K562 (cell line): ENCODE measurements around the gene SDC3. TPM values are rescaled to one million over a fixed set of nuclear protein-coding genes. Genes with fewer than 3 reads are reported as not detected.

Experiments used
- CBFA2T2 ChIP-seq: fragments of 450-650 bp; conservative IDR thresholded peaks from 2 replicates; pipeline ENCODE4 v1.6.1; 2017; ENCODE audit warnings: mild to moderate bottlenecking
- CREB5 ChIP-seq: fragments of 250-450 bp; sonication (Bioruptor Pico); IDR thresholded peaks from 2 replicates; pipeline ENCODE4 v1.5.0; 2020; ENCODE audit warnings: mild to moderate bottlenecking
- E2F1 ChIP-seq: sonication (generic); formaldehyde crosslinking; IDR thresholded peaks from 2 replicates; pipeline ENCODE4 v1.8.1; 2023; ENCODE audit warnings: mild to moderate bottlenecking, missing genetic modification reagents, moderate library complexity
- ETS2 ChIP-seq: IDR thresholded peaks from 2 replicates; pipeline ENCODE4 v1.6.1; 2016; ENCODE audit warnings: borderline replicate concordance, missing genetic modification characterization, mild to moderate bottlenecking, moderate library complexity, missing compliant biosample characterization; ENCODE audit not compliant: poor library complexity, severe bottlenecking
- KDM4B ChIP-seq, 2 experiments: fragments of 450-650 bp in 1 of 2; sonication (generic) in 1 of 2; IDR thresholded peaks; 2 replicates each; pipeline ENCODE4 v1.6.1; 2016 to 2017; ENCODE audit warnings: borderline replicate concordance in 2 of 2, antibody characterized with exemption in 1 of 2, low read depth in 1 of 2, mild to moderate bottlenecking in 1 of 2
- KLF16 ChIP-seq: IDR thresholded peaks from 2 replicates; pipeline ENCODE4 v1.6.1; 2016; ENCODE audit warnings: antibody characterized with exemption
- MCM7 ChIP-seq, 2 experiments: fragments of 450-650 bp; IDR thresholded peaks; 2 replicates each; pipeline ENCODE4 v1.6.1; 2016 to 2018
- MIER1 ChIP-seq: fragments of 450-650 bp; IDR thresholded peaks from 2 replicates; pipeline ENCODE4 v1.6.1; 2016; ENCODE audit warnings: antibody characterized with exemption, mild to moderate bottlenecking, low read depth
- MLX ChIP-seq, 2 experiments: fragments of 450-650 bp in 1 of 2; sonication (generic) in 1 of 2; formaldehyde crosslinking; conservative IDR thresholded peaks; 2 replicates each; pipeline versions ENCODE4 v1.4.0 to v1.8.1; 2020 to 2022; ENCODE audit warnings: mild to moderate bottlenecking in 1 of 2, missing genetic modification reagents in 1 of 2
- MYNN ChIP-seq, 2 experiments: sonication (generic); formaldehyde crosslinking in 1 of 2; IDR thresholded peaks; 2 replicates each; pipeline versions ENCODE4 v1.5.0 to v1.6.1; 2016 to 2020; ENCODE audit warnings: antibody characterized with exemption in 1 of 2, missing genetic modification reagents in 1 of 2
- RBM22 ChIP-seq: fragments of 200-400 bp; formaldehyde crosslinking; IDR thresholded peaks from 2 replicates; pipeline ENCODE4 v1.6.1; 2018; ENCODE audit warnings: low read length, low read depth; ENCODE audit not compliant: poor library complexity, severe bottlenecking
- U2AF2 ChIP-seq: fragments of 200-400 bp; formaldehyde crosslinking; optimal IDR thresholded peaks from 2 replicates; pipeline ENCODE3; 2017; ENCODE audit warnings: low read depth, mild to moderate bottlenecking, low read length
- USF1 ChIP-seq: sonication (generic); formaldehyde crosslinking; IDR thresholded peaks from 2 replicates; pipeline ENCODE4 v1.9.0; 2022; ENCODE audit warnings: mild to moderate bottlenecking, missing genetic modification reagents
- ZNF143 ChIP-seq: sonication (generic); formaldehyde crosslinking; IDR thresholded peaks from 2 replicates; pipeline ENCODE4 v1.9.0; 2022; ENCODE audit warnings: mild to moderate bottlenecking, missing genetic modification reagents
- ZNF57 ChIP-seq: fragments of 450-650 bp; formaldehyde crosslinking; IDR thresholded peaks from 2 replicates; pipeline ENCODE4 v1.4.0; 2020; ENCODE audit warnings: mild to moderate bottlenecking, moderate library complexity
- ZNF639 ChIP-seq, 2 experiments: fragments of 200-800 bp in 1 of 2; sonication (Bioruptor generic) in 1 of 2; sonication (generic) in 1 of 2; formaldehyde crosslinking in 1 of 2; IDR thresholded peaks in 1 of 2; conservative IDR thresholded peaks in 1 of 2; 2 replicates each; pipeline versions ENCODE4 v1.5.0 to v1.6.1; 2016 to 2020; ENCODE audit warnings: missing compliant biosample characterization in 1 of 2, missing genetic modification characterization in 1 of 2, missing genetic modification reagents in 1 of 2
- ZNF644 ChIP-seq: fragments of 200-800 bp; sonication (Bioruptor generic); IDR thresholded peaks from 2 replicates; pipeline ENCODE4 v1.6.1; 2016; ENCODE audit warnings: low read depth, missing genetic modification characterization, missing compliant biosample characterization
- polyA plus RNA-seq, 8 experiments: library from polyadenylated mRNA; depleted of rRNA in 4 of 8; stranded (reverse) in 5 of 8; unstranded in 3 of 8; fragments of >200 nt; fragmentation: Nextera tagmentation in 2 of 8; fragmentation: Illumina TruSeq in 1 of 8; extraction: Ambion mirVana in 2 of 8; extraction: Trizol in 1 of 8; gene quantifications; 2 replicates each; pipeline versions ENCODE4 v1.2.1 to v1.2.3, GENCODE V29; 2011 to 2014; ENCODE audit warnings: inconsistent platforms in 1 of 8, missing spikeins in 1 of 8
- total RNA-seq, 7 experiments: library from RNA; depleted of rRNA in 6 of 7; stranded (reverse); fragments of >200 nt in 6 of 7; fragmentation: Illumina TruSeq in 2 of 7; extraction: Trizol in 2 of 7; gene quantifications; 2 replicates each; pipeline versions ENCODE4 v1.2.1 to v1.2.3, GENCODE V29; 2011 to 2021; ENCODE audit warnings: low replicate concordance in 1 of 7
- TF ChIP-seq, protein P1 (sequence below): fragments of 450-650 bp; formaldehyde crosslinking; IDR thresholded peaks from 2 replicates; pipeline ENCODE4 v1.4.0; 2022; ENCODE audit warnings: mild to moderate bottlenecking, moderate library complexity
- TF ChIP-seq, protein P2 (sequence below): IDR thresholded peaks from 2 replicates; pipeline ENCODE4 v1.6.1; 2011; ENCODE audit not compliant: insufficient read length; ENCODE audit errors: extremely low read depth

Gene SDC3
- total and polyA plus RNA-seq, 9 of the 15 experiments (the other 6 are each of a cell fraction or from before 2014, with no cell fraction given), result 0.38 to 44.1 (median 12.1) TPM

DNA sequence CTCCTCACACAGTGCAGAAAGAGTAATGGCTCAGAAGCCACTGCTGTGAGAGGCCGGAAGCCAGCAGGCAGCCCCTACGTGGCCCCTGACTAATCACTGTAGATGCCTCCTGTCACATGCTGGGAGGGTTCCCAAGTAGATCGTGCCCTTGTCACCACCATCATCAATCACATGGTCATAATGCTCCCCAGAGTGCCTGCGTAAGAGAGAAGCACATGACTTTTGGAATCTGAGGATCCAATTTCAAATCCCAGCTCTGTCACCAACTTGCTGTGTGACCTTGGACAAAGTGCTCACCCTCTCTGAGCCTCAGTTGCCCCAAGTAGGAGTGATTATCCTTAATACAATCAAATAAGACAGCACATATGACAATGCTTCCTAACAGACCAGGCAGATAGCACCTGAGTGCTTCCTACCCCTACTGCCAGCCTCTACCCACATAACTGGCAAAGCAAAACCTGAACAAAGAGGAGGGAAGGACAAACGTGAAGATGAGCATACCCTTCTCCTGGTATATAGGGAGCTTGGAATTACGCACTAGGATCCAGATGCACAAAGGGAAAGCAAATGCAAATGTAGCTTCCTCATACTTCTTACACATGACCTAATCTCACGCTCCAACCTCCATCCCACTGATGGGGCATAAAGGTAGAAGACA is 65.7 kb downstream of the SDC3 start (continued):
- TF ChIP-seq E2F1 (CRISPR knock-in tag) (no peak), CBFA2T2 (0 out of 2 replicates have a peak, but pooled peaks have one; percentile 19), ZNF639 (CRISPR knock-in tag; conservative IDR thresholded peaks at IDR 0.05 in 1 of 2, IDR thresholded peaks at IDR 0.05 in 1 of 2) (no peak), MYNN (IDR thresholded peaks at IDR 0.05) (no peak), MYNN (CRISPR knock-in tag; IDR thresholded peaks at IDR 0.05) (no peak), U2AF2 (no peak), RBM22 (no peak), MIER1 (no peak), MLX (CRISPR knock-in tag; conservative IDR thresholded peaks at IDR 0.05) (no peak), ZNF57 (no peak), ZNF644 (peak; percentile 77; the same call in 1 of the 2 replicates), MCM7 (IDR thresholded peaks at IDR 0.05) (no peak), KDM4B (IDR thresholded peaks at IDR 0.05; ENCODE audit: borderline replicate concordance in 2 of 2, low read depth in 1 of 2) (no peak), KLF16 (no peak), ETS2 (no peak), ZNF143 (no peak), USF1 (CRISPR knock-in tag) (peak; percentile 68; the same call in 1 of the 2 replicates), CREB5 (CRISPR knock-in tag) (no peak)
- TF ChIP-seq, protein P1, sequence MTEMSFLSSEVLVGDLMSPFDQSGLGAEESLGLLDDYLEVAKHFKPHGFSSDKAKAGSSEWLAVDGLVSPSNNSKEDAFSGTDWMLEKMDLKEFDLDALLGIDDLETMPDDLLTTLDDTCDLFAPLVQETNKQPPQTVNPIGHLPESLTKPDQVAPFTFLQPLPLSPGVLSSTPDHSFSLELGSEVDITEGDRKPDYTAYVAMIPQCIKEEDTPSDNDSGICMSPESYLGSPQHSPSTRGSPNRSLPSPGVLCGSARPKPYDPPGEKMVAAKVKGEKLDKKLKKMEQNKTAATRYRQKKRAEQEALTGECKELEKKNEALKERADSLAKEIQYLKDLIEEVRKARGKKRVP (CRISPR knock-in tag), result no peak
- TF ChIP-seq, protein P2, sequence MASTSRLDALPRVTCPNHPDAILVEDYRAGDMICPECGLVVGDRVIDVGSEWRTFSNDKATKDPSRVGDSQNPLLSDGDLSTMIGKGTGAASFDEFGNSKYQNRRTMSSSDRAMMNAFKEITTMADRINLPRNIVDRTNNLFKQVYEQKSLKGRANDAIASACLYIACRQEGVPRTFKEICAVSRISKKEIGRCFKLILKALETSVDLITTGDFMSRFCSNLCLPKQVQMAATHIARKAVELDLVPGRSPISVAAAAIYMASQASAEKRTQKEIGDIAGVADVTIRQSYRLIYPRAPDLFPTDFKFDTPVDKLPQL, result no peak
